GM12878 (cell line): Measurements from ENCODE around the gene GPR176. TPM values are rescaled to one million over a fixed set of nuclear protein-coding genes. Genes with fewer than 3 reads are reported as not detected.

Experiments
- ATAC-seq: fragments of 200-7000 bp; cut with Tn5 transposase; 3 replicates; pipeline ENCODE4 v1.9.1; 2020; ENCODE audit warnings: mild to moderate bottlenecking, moderate library complexity
- BruUV-seq: library from RNA; stranded (reverse); fragments of 400-500 nt; replicated peaks from 2 replicates; lab custom pipeline; 2021; lab: Mats Ljungman, UMichigan
- CTCF ChIA-PET: fragments of 300-600 bp; sonication (Branson Sonifier 250); formaldehyde crosslinking; extraction: SDS; loops from one replicate; lab custom pipeline; 2021; ENCODE audit warnings: inconsistent platforms; lab: Yijun Ruan, JAX
- POLR2A ChIA-PET: fragments of 350-600 bp; formaldehyde crosslinking; extraction: SDS; loops from one replicate; lab custom pipeline; 2021; ENCODE audit warnings: inconsistent platforms; lab: Charles Lee
- RAD21 ChIA-PET: fragments of 300-600 bp; sonication (Branson Sonifier 250); formaldehyde crosslinking; loops from one replicate; lab custom pipeline; 2023; ENCODE audit warnings: antibody characterized with exemption; ENCODE audit not compliant: unreplicated experiment; lab: Charles Lee
- SMC1A ChIA-PET: fragments of 300-600 bp; sonication (Branson Sonifier 250); formaldehyde crosslinking; loops from one replicate; lab custom pipeline; 2023; ENCODE audit not compliant: unreplicated experiment, uncharacterized antibody; lab: Charles Lee
- DNase-seq: peaks from one replicate; pipeline ENCODE4 v3.0.0-alpha.2; 2011; ENCODE audit warnings: low read depth, low spot score
- FAIRE-seq: peaks from 3 replicates; lab custom pipeline; 2011; peaks lifted over from hg19 to GRCh38; lab: Jason Lieb, UNC
- H2AFZ ChIP-seq: 2 replicates; pipeline ENCODE4 v1.6.0; 2011; ENCODE audit warnings: low read depth, low read length, control low read depth; ENCODE audit not compliant: control insufficient read depth
- H3K27ac ChIP-seq: 2 replicates; pipeline ENCODE4 v1.5.1; 2011; ENCODE audit warnings: control low read depth; ENCODE audit not compliant: control insufficient read depth, insufficient read depth
- H3K27me3 ChIP-seq, 2 experiments: replicated peaks in 1 of 2; 2 replicates each; pipeline versions ENCODE4 v1.6.0 to v1.6.1; 2011; ENCODE audit warnings: low read length in 1 of 2; ENCODE audit not compliant: control insufficient read depth in 2 of 2, insufficient read depth in 2 of 2
- H3K36me3 ChIP-seq, 2 experiments: 2 replicates each; pipeline ENCODE4 v1.5.1; 2011; ENCODE audit warnings: low read length in 1 of 2; ENCODE audit not compliant: control insufficient read depth in 2 of 2, insufficient read depth in 2 of 2
- H3K4me1 ChIP-seq: 2 replicates; pipeline ENCODE4 v1.6.1; 2011; ENCODE audit warnings: mild to moderate bottlenecking, low read length, moderate library complexity, mixed read lengths; ENCODE audit not compliant: control insufficient read depth, insufficient read depth
- H3K4me2 ChIP-seq: 2 replicates; pipeline ENCODE4 v1.6.0; 2011; ENCODE audit warnings: control low read depth; ENCODE audit not compliant: control insufficient read depth, insufficient read depth
- H3K4me3 ChIP-seq: fragments of 200-600 bp; sonication (generic); 2 replicates; pipeline ENCODE4 v1.5.1; 2016
- H3K79me2 ChIP-seq: 2 replicates; pipeline ENCODE4 v1.6.0; 2011; ENCODE audit warnings: low read length; ENCODE audit not compliant: control insufficient read depth, insufficient read depth
- H3K9ac ChIP-seq: 2 replicates; pipeline ENCODE4 v1.8.0; 2011; ENCODE audit warnings: low read length, control low read depth, mixed read lengths; ENCODE audit not compliant: control insufficient read depth, insufficient read depth
- H3K9me3 ChIP-seq: replicated peaks from 3 replicates; pipeline ENCODE4 v1.5.1; 2011; ENCODE audit warnings: mild to moderate bottlenecking, low read length; ENCODE audit not compliant: control insufficient read depth, insufficient read depth
- H4K20me1 ChIP-seq: 2 replicates; pipeline ENCODE4 v1.6.0; 2011; ENCODE audit not compliant: control insufficient read depth, insufficient read depth
- CEBPB ChIP-seq, 2 experiments: fragments of 150-350 bp in 1 of 2; IDR thresholded peaks; 2 replicates each; pipeline ENCODE4 v1.6.1; 2012 to 2014; ENCODE audit warnings: low read depth in 2 of 2, low read length in 2 of 2, borderline replicate concordance in 1 of 2, inconsistent platforms in 1 of 2
- CHD1 ChIP-seq: IDR thresholded peaks from 2 replicates; pipeline ENCODE4 v1.6.1; 2012; ENCODE audit warnings: low read depth, low read length, improper control_type of control experiment
- EED ChIP-seq: sonication (generic); IDR thresholded peaks from 2 replicates; pipeline ENCODE4 v1.6.1; 2016; ENCODE audit warnings: antibody characterized with exemption, low read depth
- EGR1 ChIP-seq, 2 experiments: IDR thresholded peaks; 1 replicate in 1 of 2; 2 replicates in 1 of 2; pipeline ENCODE4 v1.6.1; 2011 to 2012; ENCODE audit warnings: low read depth in 2 of 2, low read length in 2 of 2, borderline replicate concordance in 1 of 2, mild to moderate bottlenecking in 1 of 2, moderate library complexity in 1 of 2
- KDM1A ChIP-seq: fragments of 200-600 bp; sonication (generic); IDR thresholded peaks from 2 replicates; pipeline ENCODE4 v1.6.1; 2016; ENCODE audit warnings: borderline replicate concordance
- MTA2 ChIP-seq: fragments of 450-650 bp; IDR thresholded peaks from 2 replicates; pipeline ENCODE4 v1.6.1; 2016; ENCODE audit warnings: low read depth, mild to moderate bottlenecking, moderate library complexity
- MYB ChIP-seq: fragments of 150-350 bp; IDR thresholded peaks from 2 replicates; pipeline ENCODE4 v1.6.1; 2014; ENCODE audit warnings: mild to moderate bottlenecking, low read depth, low read length, borderline replicate concordance
- NFXL1 ChIP-seq: fragments of 450-650 bp; IDR thresholded peaks from 2 replicates; pipeline ENCODE4 v1.6.1; 2017; ENCODE audit warnings: antibody characterized with exemption, mild to moderate bottlenecking, borderline replicate concordance
- NFYA ChIP-seq: IDR thresholded peaks from 2 replicates; pipeline ENCODE4 v1.6.1; 2011; ENCODE audit warnings: low read depth, mild to moderate bottlenecking, low read length, improper control_type of control experiment, borderline replicate concordance
- PKNOX1 ChIP-seq: fragments of 450-650 bp; IDR thresholded peaks from 2 replicates; pipeline ENCODE4 v1.6.1; 2016; ENCODE audit warnings: mild to moderate bottlenecking
- RAD21 ChIP-seq: IDR thresholded peaks from 2 replicates; pipeline ENCODE4 v1.6.1; 2011; ENCODE audit warnings: mild to moderate bottlenecking, low read depth, low read length, moderate library complexity; ENCODE audit not compliant: insufficient read depth
- RUNX3 ChIP-seq: IDR thresholded peaks from 2 replicates; pipeline ENCODE4 v1.6.1; 2012; ENCODE audit warnings: low read length, inconsistent platforms
- TARDBP ChIP-seq: IDR thresholded peaks from 2 replicates; pipeline ENCODE4 v1.6.1; 2016; ENCODE audit warnings: borderline replicate concordance
- TCF7 ChIP-seq: IDR thresholded peaks from 2 replicates; pipeline ENCODE4 v1.6.1; 2014; ENCODE audit warnings: antibody characterized with exemption, borderline replicate concordance
- ZSCAN29 ChIP-seq: fragments of 450-650 bp; IDR thresholded peaks from 2 replicates; pipeline ENCODE4 v1.6.1; 2017; ENCODE audit warnings: mild to moderate bottlenecking, moderate library complexity
- WGBS: methylation state at CpG from one replicate; pipeline ENCODE4 v1.1.6; 2016; ENCODE audit warnings: low lambda C conversion rate; ENCODE audit not compliant: insufficient replicate concordance, insufficient coverage; ENCODE audit errors: missing lambda C conversion rate; 5-methylcytosine and 5-hydroxymethylcytosine counted together
- in situ Hi-C: fragments of 300-500 bp; cut with MboI; formaldehyde crosslinking; loops from 9 replicates; pipeline ENCODE4 v1.14.3; 2018; ENCODE audit warnings: mixed read lengths
- intact Hi-C: fragments of 100-400 bp; cut with micrococcal nuclease; formaldehyde crosslinking; loops from one replicate; pipeline ENCODE4 v1.14.2; 2022; ENCODE audit not compliant: unreplicated experiment
- polyA plus RNA-seq, 11 experiments: library from polyadenylated mRNA; depleted of rRNA in 4 of 11; unstranded in 6 of 11; stranded (reverse) in 5 of 11; fragments of >200 nt; fragmentation: Nextera tagmentation in 4 of 11; fragmentation: Illumina TruSeq in 1 of 11; extraction: Ambion mirVana in 4 of 11; extraction: Trizol in 1 of 11; gene quantifications; 1 replicate in 1 of 11; 2 replicates in 10 of 11; pipeline versions ENCODE4 v1.2.1 to v1.2.3, GENCODE V29; 2011 to 2016; ENCODE audit warnings: inconsistent platforms in 2 of 11, missing spikeins in 2 of 11, low read depth in 1 of 11
- total RNA-seq, 4 experiments: library from RNA; depleted of rRNA in 3 of 4; stranded (reverse); fragments of >200 nt in 3 of 4; fragmentation: Illumina TruSeq in 1 of 4; extraction: Trizol in 1 of 4; gene quantifications; 2 replicates each; pipeline versions ENCODE4 v1.2.1 to v1.2.3, GENCODE V29; 2013 to 2021
- TF ChIP-seq, protein P1 (sequence below): fragments of 450-650 bp; IDR thresholded peaks from 2 replicates; pipeline ENCODE4 v1.6.1; 2017; ENCODE audit warnings: low read depth, mild to moderate bottlenecking, moderate library complexity
- TF ChIP-seq, protein P2 (sequence below): fragments of 150-350 bp; IDR thresholded peaks from 2 replicates; pipeline ENCODE4 v1.6.1; 2014; ENCODE audit warnings: mild to moderate bottlenecking, low read depth, low read length
- TF ChIP-seq, protein P3 (sequence below): IDR thresholded peaks from 2 replicates; pipeline ENCODE4 v1.6.1; 2011; ENCODE audit warnings: low read depth, mild to moderate bottlenecking, low read length, moderate library complexity, borderline replicate concordance; ENCODE audit errors: extremely low read depth

GPR176 gene
- total and polyA plus RNA-seq, 10 of the 15 experiments (the other 5 are each of a cell fraction or from before 2014, with no cell fraction given), result 0.02 to 0.33 (median 0.16) TPM; not detected in 4

GRCh38 chr15:39788108-39788507 is 132.0 kb downstream of the GPR176 start (continued):
- no peak for TF ChIP-seq EGR1 (IDR thresholded peaks at IDR 0.05; ENCODE audit: borderline replicate concordance in 1 of 2, low read depth in 2 of 2, low read length in 2 of 2)
- peak; percentile 32; the same call in 1 of the 2 replicates for TF ChIP-seq PKNOX1
- peak; percentile 12; the same call in 1 of the 2 replicates for TF ChIP-seq RUNX3
- TF ChIP-seq MTA2, result 0 out of 2 replicates have a peak, but pooled peaks have one; percentile 23
- TF ChIP-seq ZSCAN29, result 0 out of 2 replicates have a peak, but pooled peaks have one; percentile 21
- no peak for TF ChIP-seq CHD1
- TF ChIP-seq, protein P1, sequence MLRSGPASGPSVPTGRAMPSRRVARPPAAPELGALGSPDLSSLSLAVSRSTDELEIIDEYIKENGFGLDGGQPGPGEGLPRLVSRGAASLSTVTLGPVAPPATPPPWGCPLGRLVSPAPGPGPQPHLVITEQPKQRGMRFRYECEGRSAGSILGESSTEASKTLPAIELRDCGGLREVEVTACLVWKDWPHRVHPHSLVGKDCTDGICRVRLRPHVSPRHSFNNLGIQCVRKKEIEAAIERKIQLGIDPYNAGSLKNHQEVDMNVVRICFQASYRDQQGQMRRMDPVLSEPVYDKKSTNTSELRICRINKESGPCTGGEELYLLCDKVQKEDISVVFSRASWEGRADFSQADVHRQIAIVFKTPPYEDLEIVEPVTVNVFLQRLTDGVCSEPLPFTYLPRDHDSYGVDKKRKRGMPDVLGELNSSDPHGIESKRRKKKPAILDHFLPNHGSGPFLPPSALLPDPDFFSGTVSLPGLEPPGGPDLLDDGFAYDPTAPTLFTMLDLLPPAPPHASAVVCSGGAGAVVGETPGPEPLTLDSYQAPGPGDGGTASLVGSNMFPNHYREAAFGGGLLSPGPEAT, result peak; percentile 51; the same call in 1 of the 2 replicates

GRCh38 chr15:39787479-39787878 is 132.6 kb downstream of the GPR176 start:
- peaks cover 17% of the 10 kb centered on the region for H3K4me1 ChIP-seq
- no peak overlapping the region for H3K9ac ChIP-seq
- peaks cover 12% of the 10 kb centered on the region for H3K79me2 ChIP-seq
- H3K27ac ChIP-seq, result no peak overlapping the region
- SMC1A ChIA-PET, result interaction anchor here (0.6 to 4.3 kb wide), 25 partner anchors 9 to 488 kb away, joined by 3 to 80 read pairs (median 4); partner anchors contain the start of gene SRP14
- RAD21 ChIA-PET, result interaction anchor here (0.6 to 3.2 kb wide), 16 partner anchors 10 to 488 kb away, joined by 3 to 52 read pairs (median 5); partner anchors contain the start of gene EIF2AK4
- no peaks in the 10 kb centered on the region for H3K9me3 ChIP-seq
- FAIRE-seq, result peak; percentile 18
- H2AFZ ChIP-seq, result no peak overlapping the region
- POLR2A ChIA-PET, result interaction anchor here (1.0 to 1.7 kb wide), 4 partner anchors 10 to 95 kb away, joined by 3 to 8 read pairs (median 6); no protein-coding TSS in a partner anchor
- no peak for ATAC-seq
- CTCF ChIA-PET, result interaction anchor here (0.7 to 3.7 kb wide), 25 partner anchors 10 to 550 kb away, joined by 3 to 81 read pairs (median 4); no protein-coding TSS in a partner anchor
- H3K4me2 ChIP-seq, result no peak overlapping the region
- DNase-seq, result no peak
- in situ Hi-C loops, result loop anchor here (5.0 to 10.0 kb wide), 3 partner anchors 90 to 487 kb away; partner anchors contain the start of gene BMF
- 100% methylated on average over 1 of the region's 1 CpG for WGBS
- H3K36me3 ChIP-seq, result no peaks in the 10 kb centered on the region; a peak in 1 of 4 replicates
- H3K4me3 ChIP-seq, result no peak overlapping the region
- no peaks in the 10 kb centered on the region for H3K27me3 ChIP-seq
- intact Hi-C loops, result loop anchor here (2.0 to 5.0 kb wide), 4 partner anchors 145 to 487 kb away; partner anchors contain the start of genes BMF and EIF2AK4
- no peaks in the 10 kb centered on the region for H4K20me1 ChIP-seq
- no TSS peak for BruUV-seq
- no peak for TF ChIP-seq TARDBP
- TF ChIP-seq TCF7, result no peak
- TF ChIP-seq MTA2, result no peak
- no peak for TF ChIP-seq EED
- TF ChIP-seq, protein P2, sequence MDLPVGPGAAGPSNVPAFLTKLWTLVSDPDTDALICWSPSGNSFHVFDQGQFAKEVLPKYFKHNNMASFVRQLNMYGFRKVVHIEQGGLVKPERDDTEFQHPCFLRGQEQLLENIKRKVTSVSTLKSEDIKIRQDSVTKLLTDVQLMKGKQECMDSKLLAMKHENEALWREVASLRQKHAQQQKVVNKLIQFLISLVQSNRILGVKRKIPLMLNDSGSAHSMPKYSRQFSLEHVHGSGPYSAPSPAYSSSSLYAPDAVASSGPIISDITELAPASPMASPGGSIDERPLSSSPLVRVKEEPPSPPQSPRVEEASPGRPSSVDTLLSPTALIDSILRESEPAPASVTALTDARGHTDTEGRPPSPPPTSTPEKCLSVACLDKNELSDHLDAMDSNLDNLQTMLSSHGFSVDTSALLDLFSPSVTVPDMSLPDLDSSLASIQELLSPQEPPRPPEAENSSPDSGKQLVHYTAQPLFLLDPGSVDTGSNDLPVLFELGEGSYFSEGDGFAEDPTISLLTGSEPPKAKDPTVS, result no peak
- TF ChIP-seq RAD21, result no peak
- no peak for TF ChIP-seq NFYA
- no peak for TF ChIP-seq CEBPB (IDR thresholded peaks at IDR 0.05; ENCODE audit: borderline replicate concordance in 1 of 2, low read depth in 2 of 2, low read length in 2 of 2)
- no peak for TF ChIP-seq NFXL1
- TF ChIP-seq KDM1A, result no peak
- TF ChIP-seq, protein P3, sequence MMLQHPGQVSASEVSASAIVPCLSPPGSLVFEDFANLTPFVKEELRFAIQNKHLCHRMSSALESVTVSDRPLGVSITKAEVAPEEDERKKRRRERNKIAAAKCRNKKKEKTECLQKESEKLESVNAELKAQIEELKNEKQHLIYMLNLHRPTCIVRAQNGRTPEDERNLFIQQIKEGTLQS, result no peak
- TF ChIP-seq MYB, result no peak
